ENCODE results near the gene NKRF. TPM values are rescaled to one million over a fixed set of nuclear protein-coding genes. Genes with fewer than 3 reads are reported as not detected.

NKRF gene
- total and polyA plus RNA-seq, 2 experiments from 2014 or later, result 4.2 to 5.1 TPM

DNA sequence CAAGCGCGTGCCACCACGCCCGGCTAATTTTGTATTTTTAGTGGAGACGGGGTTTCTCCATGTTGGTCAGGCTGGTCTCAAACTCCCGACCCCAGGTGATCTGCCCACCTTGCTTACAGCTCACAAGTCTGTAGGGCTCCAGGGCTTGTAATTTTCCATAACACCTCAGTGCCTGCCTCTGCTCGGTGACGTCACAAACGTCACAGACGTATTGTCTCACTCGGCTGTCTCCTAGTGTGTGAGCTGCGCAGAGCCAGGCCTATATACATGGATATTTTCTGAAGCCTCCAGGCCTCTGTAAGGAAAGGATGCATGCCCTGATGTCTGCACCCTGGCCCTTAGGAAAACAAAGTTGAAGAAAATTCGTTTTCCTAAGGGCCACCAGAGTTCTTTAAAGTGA, 8.6 kb upstream of the NKRF start:
- Histone ChIP-seq H3K9me3 (ENCODE audit: low read depth) (no peaks in the 10 kb centered on the region), H3K4me3 (no peak overlapping the region), H3K36me3 (no peaks in the 10 kb centered on the region), H3K4me1 (ENCODE audit: low read depth) (no peaks in the 10 kb centered on the region), H3K27ac (no peak overlapping the region), H3K27me3 (no peaks in the 10 kb centered on the region)
- no peak for DNase-seq (ENCODE audit: low read depth in 1 of 2, low spot score in 1 of 2)
- TF ChIP-seq, protein P1, sequence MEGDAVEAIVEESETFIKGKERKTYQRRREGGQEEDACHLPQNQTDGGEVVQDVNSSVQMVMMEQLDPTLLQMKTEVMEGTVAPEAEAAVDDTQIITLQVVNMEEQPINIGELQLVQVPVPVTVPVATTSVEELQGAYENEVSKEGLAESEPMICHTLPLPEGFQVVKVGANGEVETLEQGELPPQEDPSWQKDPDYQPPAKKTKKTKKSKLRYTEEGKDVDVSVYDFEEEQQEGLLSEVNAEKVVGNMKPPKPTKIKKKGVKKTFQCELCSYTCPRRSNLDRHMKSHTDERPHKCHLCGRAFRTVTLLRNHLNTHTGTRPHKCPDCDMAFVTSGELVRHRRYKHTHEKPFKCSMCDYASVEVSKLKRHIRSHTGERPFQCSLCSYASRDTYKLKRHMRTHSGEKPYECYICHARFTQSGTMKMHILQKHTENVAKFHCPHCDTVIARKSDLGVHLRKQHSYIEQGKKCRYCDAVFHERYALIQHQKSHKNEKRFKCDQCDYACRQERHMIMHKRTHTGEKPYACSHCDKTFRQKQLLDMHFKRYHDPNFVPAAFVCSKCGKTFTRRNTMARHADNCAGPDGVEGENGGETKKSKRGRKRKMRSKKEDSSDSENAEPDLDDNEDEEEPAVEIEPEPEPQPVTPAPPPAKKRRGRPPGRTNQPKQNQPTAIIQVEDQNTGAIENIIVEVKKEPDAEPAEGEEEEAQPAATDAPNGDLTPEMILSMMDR (IDR thresholded peaks at IDR 0.05; ENCODE audit: low read depth, low read length), result no peak

DNA sequence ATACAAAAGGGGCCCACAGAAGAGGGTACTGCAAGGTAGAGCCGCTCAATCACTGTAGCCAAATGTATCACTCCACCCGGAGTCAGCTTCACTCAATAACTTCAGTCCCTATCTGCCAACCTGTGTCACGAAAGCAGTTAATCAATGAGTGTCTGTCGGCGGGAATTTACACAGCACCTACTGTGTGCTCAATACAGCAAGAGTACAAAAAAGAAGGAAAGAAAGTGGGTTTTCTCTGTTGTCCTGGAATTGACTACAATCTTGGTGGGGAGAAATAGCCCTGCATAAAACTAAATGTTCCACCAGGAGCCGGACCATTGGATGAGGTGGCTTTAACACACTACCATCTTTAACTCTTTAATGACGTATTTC, 780 bp upstream of the NKRF start:
- Histone ChIP-seq H3K27me3 (peaks cover 4% of the 10 kb centered on the region), H3K4me1 (ENCODE audit: low read depth) (no peaks in the 10 kb centered on the region), H3K36me3 (no peaks in the 10 kb centered on the region), H3K4me3 (no peak overlapping the region), H3K27ac (no peak overlapping the region), H3K9me3 (ENCODE audit: low read depth) (no peaks in the 10 kb centered on the region)
- TF ChIP-seq, protein P1 (IDR thresholded peaks at IDR 0.05; ENCODE audit: low read depth, low read length), result no peak
- no peak for DNase-seq (ENCODE audit: low read depth in 1 of 2, low spot score in 1 of 2)

- H3K4me1 ChIP-seq (ENCODE audit: low read depth), result no peaks in the 10 kb centered on the region
- H3K4me3 ChIP-seq, result peak overlapping the region; percentile 86
- H3K9me3 ChIP-seq (ENCODE audit: low read depth), result no peaks in the 10 kb centered on the region
- H3K36me3 ChIP-seq, result no peaks in the 10 kb centered on the region
- TF ChIP-seq, protein P1 (IDR thresholded peaks at IDR 0.05; ENCODE audit: low read depth, low read length), result no peak
- H3K27ac ChIP-seq, result peak overlapping the region; percentile 63
- peaks cover 4% of the 10 kb centered on the region for H3K27me3 ChIP-seq
- peak in 1 of 2 donors; percentile 39 for DNase-seq (ENCODE audit: low read depth in 1 of 2, low spot score in 1 of 2)
Observed at GRCh38 chrX:119605464-119606279, 552 bp downstream of the NKRF start.

DNA sequence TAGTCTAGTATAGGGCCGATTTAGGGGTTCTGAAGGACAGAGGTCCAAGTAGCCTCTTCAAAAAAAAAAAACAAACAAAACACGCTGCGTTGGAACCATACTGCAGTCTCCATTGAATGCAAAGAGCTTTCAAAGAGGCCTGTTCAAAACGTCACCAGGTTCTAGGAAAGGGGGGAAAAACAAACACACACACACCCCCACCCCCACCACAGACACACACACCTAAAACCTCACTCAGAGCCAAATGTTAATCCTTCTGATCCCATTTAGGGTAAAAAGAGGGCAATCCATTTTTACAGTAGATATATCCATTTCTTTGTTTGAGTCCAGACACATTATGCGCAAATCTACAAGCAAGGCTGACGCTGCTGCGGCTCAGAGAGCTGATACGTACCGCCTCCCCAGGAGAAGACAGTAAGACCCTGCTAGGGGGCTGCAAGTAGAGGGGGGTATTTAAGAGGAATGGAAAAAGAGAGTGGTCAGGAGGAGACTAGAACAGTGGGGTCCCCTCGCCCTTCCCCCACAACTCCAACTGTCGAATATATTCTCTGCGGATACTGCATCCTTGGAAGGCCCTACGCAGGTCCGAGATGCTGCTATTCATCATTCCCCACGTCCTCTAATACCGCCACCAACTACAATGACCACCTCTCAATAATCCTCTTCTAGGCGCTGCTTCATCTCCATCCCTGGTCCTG, 1.3 kb downstream of the NKRF start:
- H3K4me1 ChIP-seq (ENCODE audit: low read depth), result no peaks in the 10 kb centered on the region
- no peak overlapping the region for H3K27ac ChIP-seq
- peaks cover 4% of the 10 kb centered on the region for H3K27me3 ChIP-seq
- H3K9me3 ChIP-seq (ENCODE audit: low read depth), result no peaks in the 10 kb centered on the region
- H3K4me3 ChIP-seq, result peak overlapping the region; percentile 86
- DNase-seq (ENCODE audit: low read depth in 1 of 2, low spot score in 1 of 2), result no peak
- TF ChIP-seq, protein P1 (IDR thresholded peaks at IDR 0.05; ENCODE audit: low read depth, low read length), result no peak
- no peaks in the 10 kb centered on the region for H3K36me3 ChIP-seq

- H3K4me3 ChIP-seq, result no peak overlapping the region
- no peaks in the 10 kb centered on the region for H3K4me1 ChIP-seq (ENCODE audit: low read depth)
- no peaks in the 10 kb centered on the region for H3K36me3 ChIP-seq
- TF ChIP-seq, protein P1 (IDR thresholded peaks at IDR 0.05; ENCODE audit: low read depth, low read length), result no peak
- H3K27me3 ChIP-seq, result no peaks in the 10 kb centered on the region
- H3K9me3 ChIP-seq (ENCODE audit: low read depth), result no peaks in the 10 kb centered on the region
- no peak for DNase-seq (ENCODE audit: low read depth in 1 of 2, low spot score in 1 of 2)
- H3K27ac ChIP-seq, result no peak overlapping the region
Observed at GRCh38 chrX:119602701-119603255, 3.4 kb downstream of the NKRF start.

Data from cardiac muscle cell (in vitro differentiated cells and primary cell).